ENCODE data around the gene ZC3HAV1L.
"Not testable (repeated sequence)": the region's sequence is repeated elsewhere in the genome, so short reads cannot be mapped to it uniquely, and the experiment has no call there.

Gene ZC3HAV1L

GRCh38 chr7:138980563-138981291 lies 55.1 kb downstream of the ZC3HAV1L start:
- DNase-seq (ENCODE audit: low spot score), result peak; percentile 80
- in situ Hi-C loops (cut with MboI; ENCODE audit: low sequenced_read_pairs, unreplicated experiment), result no loop called here
- no peak for TF ChIP-seq CTCF (IDR thresholded peaks at IDR 0.05; ENCODE audit: borderline replicate concordance, control extremely low read depth, extremely low read depth, insufficient read depth, missing control alignments)

GRCh38 chr7:138979988-138980562 lies 55.8 kb downstream of the ZC3HAV1L start:
- in situ Hi-C loops (cut with MboI; ENCODE audit: low sequenced_read_pairs, unreplicated experiment), result no loop called here
- no peak for DNase-seq (ENCODE audit: low spot score)
- TF ChIP-seq CTCF (IDR thresholded peaks at IDR 0.05; ENCODE audit: borderline replicate concordance, control extremely low read depth, extremely low read depth, insufficient read depth, missing control alignments), result no peak

GRCh38 chr7:138979226-138979979 lies 56.4 kb downstream of the ZC3HAV1L start:
- in situ Hi-C loops (cut with MboI; ENCODE audit: low sequenced_read_pairs, unreplicated experiment), result no loop called here
- DNase-seq (ENCODE audit: low spot score), result no peak
- TF ChIP-seq CTCF (IDR thresholded peaks at IDR 0.05; ENCODE audit: borderline replicate concordance, control extremely low read depth, extremely low read depth, insufficient read depth, missing control alignments), result no peak

- no peak for TF ChIP-seq CTCF (IDR thresholded peaks at IDR 0.05; ENCODE audit: borderline replicate concordance, control extremely low read depth, extremely low read depth, insufficient read depth, missing control alignments)
- no peak for DNase-seq (ENCODE audit: low spot score)
- in situ Hi-C loops (cut with MboI; ENCODE audit: low sequenced_read_pairs, unreplicated experiment), result no loop called here
These were observed 57.2 kb downstream of the ZC3HAV1L start for GRCh38 chr7:138978541-138979184.

GRCh38 chr7:138976161-138976560 lies 59.7 kb downstream of the ZC3HAV1L start:
- DNase-seq (ENCODE audit: low spot score); in situ Hi-C loops (cut with MboI; ENCODE audit: low sequenced_read_pairs, unreplicated experiment): not testable (repeated sequence)

Data from GM13976 (cell line).